GM12874 (cell line): ENCODE data around the gene ITM2B.

Experiments
- CTCF ChIP-seq: IDR thresholded peaks from 2 replicates; pipeline ENCODE4 v1.5.1; 2011; ENCODE audit warnings: low read depth, mild to moderate bottlenecking, control low read depth, low read length, moderate library complexity; ENCODE audit not compliant: insufficient read depth

ITM2B gene

DNA sequence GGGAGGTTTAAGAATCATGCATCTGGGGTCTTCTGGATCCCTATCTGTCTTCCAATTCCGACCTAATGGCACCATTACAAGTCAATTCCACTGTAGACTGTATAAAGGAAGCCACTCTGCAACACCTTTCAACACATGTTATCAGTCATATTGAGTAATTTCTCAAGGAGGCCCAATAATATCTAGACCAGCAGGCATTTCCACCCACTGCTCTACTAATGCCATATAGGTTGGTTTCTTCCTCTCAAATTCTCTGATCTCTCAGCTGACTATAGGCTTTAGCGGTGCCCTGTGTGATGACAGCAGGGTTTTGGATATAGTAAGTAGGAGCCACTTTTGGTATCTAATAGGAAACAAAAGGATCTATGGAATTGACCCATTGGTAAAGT is 12.4 kb upstream of the ITM2B start:
- TF ChIP-seq CTCF: no peak

DNA sequence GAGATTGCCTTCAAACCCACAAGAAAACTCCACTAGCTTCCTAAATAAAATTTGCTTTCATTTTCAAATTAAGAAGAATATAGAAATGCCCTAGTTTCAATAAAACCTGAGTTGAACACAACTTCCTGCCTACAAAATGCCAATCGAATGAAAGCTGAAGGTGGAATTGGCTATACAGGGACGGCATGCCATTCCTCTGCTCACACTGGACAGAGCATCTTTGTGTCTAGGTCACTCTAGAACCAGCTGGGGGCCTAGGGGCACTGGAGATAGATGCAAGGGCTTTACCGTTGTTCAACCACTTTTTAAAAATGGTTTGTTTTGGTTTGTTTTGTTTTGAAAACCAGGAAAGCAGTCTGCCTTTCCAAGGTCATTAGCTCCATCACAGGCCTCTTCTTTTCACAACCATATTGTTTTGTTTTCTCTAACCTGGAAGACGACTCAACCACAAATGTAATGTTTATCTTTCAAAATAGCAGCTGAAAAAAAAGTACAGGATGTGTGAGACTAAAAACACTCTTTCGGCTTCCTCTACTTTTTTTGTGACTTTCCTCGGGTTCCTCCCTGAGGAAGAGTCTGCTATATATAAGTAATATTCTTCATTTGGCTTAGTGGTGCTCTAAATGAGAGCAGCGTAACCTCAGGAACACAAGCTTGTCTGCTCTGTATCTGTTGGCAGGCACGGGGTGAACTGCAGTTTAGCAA is 11.9 kb upstream of the ITM2B start:
- TF ChIP-seq CTCF: no peak

DNA sequence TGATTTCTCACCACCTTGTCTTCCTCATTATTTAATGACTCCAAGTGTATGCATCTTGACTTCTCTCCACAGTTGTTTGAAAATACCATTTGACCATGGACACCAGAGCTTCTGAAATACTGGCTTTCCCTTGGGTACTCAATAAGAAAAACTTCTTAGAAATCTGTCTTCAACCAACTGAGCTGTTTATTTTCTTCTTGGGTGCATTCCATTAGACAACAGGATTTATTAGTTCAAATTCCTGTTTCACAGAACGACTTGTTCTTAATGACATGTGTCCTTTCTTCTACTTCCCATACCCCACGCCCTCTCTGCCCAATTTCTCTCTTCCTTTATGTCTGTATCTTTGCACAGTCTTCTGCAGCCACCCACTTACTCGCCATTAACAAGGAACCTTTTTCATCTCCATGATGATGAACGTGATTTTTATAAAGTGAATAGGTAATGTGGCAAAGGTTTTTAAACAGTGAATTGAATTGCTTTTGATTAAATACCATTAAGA is 11.3 kb upstream of the ITM2B start:
- no peak for TF ChIP-seq CTCF

GRCh38 chr13:48222358-48223301 is 10.4 kb upstream of the ITM2B start:
- no peak for TF ChIP-seq CTCF

- no peak for TF ChIP-seq CTCF
These were observed 8.3 kb upstream of the ITM2B start for GRCh38 chr13:48224701-48225100.

GRCh38 chr13:48230541-48230940 is 2.5 kb upstream of the ITM2B start:
- TF ChIP-seq CTCF: no peak

DNA sequence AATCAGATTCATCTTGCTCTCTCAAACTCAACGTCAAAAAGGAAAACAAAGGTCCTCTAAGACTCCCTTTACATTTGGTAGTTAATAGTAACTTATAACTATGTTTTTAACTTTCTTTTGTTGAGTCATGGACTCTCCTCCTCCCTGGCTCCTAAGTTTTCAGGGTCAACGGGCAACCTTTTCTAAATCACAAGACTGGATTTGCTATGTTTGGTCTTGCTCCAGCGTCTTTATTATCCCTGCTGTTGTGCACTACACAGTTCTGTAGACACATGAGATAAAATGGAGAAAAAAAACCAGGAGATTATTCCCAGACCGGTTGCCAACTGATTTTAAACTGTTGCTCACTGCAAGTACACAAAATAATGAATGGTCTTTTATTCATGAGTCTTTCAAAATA is 1.9 kb upstream of the ITM2B start:
- TF ChIP-seq CTCF: no peak
